Activated T-helper 2 cell treated with anti-CD3 and anti-CD28 coated beads, Interferon-gamma antibody, Interleukin-2, Interleukin-4, amounts not matched to agents 10 μg/mL and 5 μg/mL and 100 μg/mL, durations not matched to agents 14 hours and 24 hours and 36 hours (primary cell): Measurements from ENCODE around the gene HSPA1A. TPM values are rescaled to one million over a fixed set of nuclear protein-coding genes. Genes with fewer than 3 reads are reported as not detected.
"Not testable (repeated sequence)": the region's sequence is repeated elsewhere in the genome, so short reads cannot be mapped to it uniquely, and the experiment has no call there.

Experiments
- DNase-seq: peaks from one replicate; pipeline ENCODE4 v3.0.0; 2021; ENCODE audit warnings: low spot score
- H3K27ac Mint-ChIP-seq: one replicate; pipeline ENCODE4 v1.8.0; 2021; ENCODE audit warnings: mixed read lengths
- H3K27me3 Mint-ChIP-seq: one replicate; pipeline ENCODE4 v1.8.0; 2021; ENCODE audit warnings: low read depth, mixed read lengths
- H3K36me3 Mint-ChIP-seq: one replicate; pipeline ENCODE4 v1.8.0; 2021; ENCODE audit warnings: low read depth, mixed read lengths
- H3K4me1 Mint-ChIP-seq: one replicate; pipeline ENCODE4 v1.8.0; 2021; ENCODE audit warnings: low read depth, mixed read lengths
- H3K4me3 Mint-ChIP-seq: one replicate; pipeline ENCODE4 v1.8.0; 2021; ENCODE audit warnings: low read depth, mild to moderate bottlenecking, moderate library complexity, mixed read lengths
- H3K9me3 Mint-ChIP-seq: one replicate; pipeline ENCODE4 v1.8.0; 2021; ENCODE audit warnings: mixed read lengths
- intact Hi-C: fragments of 100-400 bp; cut with micrococcal nuclease; formaldehyde crosslinking; loops from one replicate; pipeline ENCODE4 v1.15.1; 2023
- total RNA-seq: library from RNA; stranded (reverse); gene quantifications from 2 replicates; pipeline ENCODE4 v1.2.3, GENCODE V29; 2022

The HSPA1A gene
- total RNA-seq, 1 donor from 2014 or later, result 118 TPM

DNA sequence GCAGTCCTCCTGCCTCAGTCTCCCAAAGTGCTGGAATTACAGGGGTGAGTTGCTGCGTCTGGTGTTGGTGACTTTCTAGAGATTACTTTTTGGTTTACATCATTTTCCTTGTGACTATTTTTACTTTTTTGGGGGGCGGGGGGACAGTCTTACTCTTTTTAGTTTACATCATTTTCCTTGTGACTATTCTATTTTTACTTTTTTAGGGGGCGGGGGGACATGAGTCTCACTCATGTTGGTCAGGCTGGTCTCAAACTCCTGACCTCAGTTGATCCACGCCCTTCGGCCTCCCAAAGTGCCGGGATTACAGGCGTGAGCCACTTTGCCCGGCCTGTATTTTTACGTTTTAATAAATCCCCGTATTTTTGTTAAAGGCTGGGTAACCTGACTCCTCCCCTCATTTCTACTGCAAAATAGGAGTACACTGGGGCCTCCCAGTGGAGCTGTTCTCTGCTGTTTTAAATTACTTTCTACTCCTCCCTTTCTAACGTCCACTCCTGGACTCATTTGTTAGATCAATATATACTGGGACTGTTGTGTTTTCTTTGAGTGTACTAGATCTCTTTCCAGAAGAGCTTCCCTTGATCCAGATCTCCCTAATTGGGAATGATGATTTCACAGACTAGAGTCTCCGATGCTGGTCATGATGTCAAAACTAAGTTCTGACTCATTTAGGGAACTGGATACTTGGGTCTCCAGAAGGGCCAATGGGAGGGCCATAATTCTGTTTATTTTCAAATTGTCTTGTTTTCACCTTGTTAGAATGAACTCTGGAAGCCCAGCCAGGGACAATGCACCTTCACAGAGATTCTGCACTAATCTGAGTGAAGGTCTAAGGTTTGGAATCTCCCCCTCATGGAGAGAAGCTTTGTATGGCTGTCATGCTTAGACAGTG lies 21.4 kb downstream of the HSPA1A start:
- peak overlapping the region; percentile 97 for H3K27ac Mint-ChIP-seq
- H3K4me3 Mint-ChIP-seq, result peak overlapping the region; percentile 87
- peaks cover 31% of the 10 kb centered on the region for H3K4me1 Mint-ChIP-seq
- H3K27me3 Mint-ChIP-seq, result no peaks in the 10 kb centered on the region
- peaks cover 69% of the 10 kb centered on the region for H3K36me3 Mint-ChIP-seq
- H3K9me3 Mint-ChIP-seq, result no peaks in the 10 kb centered on the region
- DNase-seq, result no peak
- intact Hi-C loops, result loop anchor here (10.0 kb wide), 3 partner anchors 338 to 1008 kb away; partner anchors contain the start of genes AGPAT1, MICB, PSMB8 and RNF5

DNA sequence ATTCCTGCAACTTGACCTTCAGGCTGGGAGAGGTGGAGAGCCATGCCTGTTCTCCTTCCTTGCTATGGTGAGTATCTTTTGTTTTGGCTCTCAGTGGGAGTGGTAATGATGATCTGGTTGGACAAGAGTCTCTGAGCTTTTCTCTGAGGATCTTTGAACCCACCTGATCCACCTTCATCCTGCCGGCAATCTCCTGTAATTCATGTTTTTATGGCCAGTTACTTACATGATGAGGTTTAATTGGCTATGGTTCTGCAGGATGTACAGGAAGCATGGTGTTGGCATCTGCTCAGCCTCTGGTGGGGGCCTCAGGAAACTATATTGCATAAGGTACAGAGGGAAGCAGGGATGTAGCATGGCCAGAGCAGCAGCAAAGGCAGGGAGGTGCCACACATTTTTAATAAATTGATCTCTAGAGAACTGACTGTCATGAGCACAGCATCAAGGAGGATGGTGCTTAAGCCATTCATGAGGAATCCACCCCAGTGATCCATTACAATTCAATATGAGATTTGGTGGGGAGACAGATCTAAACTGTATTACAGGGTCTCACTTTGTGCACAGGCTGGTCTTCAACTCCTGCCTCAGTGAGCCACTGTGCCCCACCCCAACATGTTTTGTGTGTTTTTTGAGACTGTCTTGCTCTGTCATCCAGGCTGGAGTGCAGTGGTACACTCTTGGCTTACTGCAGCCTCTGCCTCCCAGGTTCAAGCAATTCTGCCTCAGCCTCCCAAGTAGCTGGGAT lies 22.2 kb downstream of the HSPA1A start:
- Mint-ChIP-seq H3K27ac (peak overlapping the region; percentile 97), H3K36me3 (peaks cover 73% of the 10 kb centered on the region), H3K4me3 (peak overlapping the region; percentile 87), H3K4me1 (peaks cover 31% of the 10 kb centered on the region), H3K9me3 (no peaks in the 10 kb centered on the region), H3K27me3 (no peaks in the 10 kb centered on the region)
- no peak for DNase-seq
- intact Hi-C loops, result loop anchor here (10.0 kb wide), 3 partner anchors 337 to 1007 kb away; partner anchors contain the start of genes AGPAT1, MICB, PSMB8 and RNF5

DNA sequence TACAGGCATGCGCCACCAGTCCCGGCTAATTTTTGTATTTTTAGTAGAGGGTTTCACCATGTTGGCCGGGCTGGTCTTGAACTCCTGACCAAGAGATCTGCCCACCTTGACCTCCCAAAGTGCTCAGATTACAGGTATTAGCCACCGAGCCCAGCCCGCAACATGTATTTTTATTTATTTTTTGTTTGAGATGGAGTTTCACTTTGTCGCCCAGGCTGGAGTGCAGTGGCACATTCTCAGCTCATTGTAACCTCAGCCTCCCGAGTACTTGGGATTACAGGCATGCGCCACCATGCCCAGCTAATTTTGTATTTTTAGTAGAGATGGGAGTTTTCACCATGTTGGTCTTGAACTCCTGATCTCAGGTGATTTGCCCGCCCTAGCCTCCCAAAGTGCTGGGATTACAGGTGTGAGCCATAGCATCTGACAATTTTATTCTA lies 22.8 kb downstream of the HSPA1A start:
- not testable (repeated sequence) for H3K27ac Mint-ChIP-seq, DNase-seq, H3K27me3 Mint-ChIP-seq, H3K9me3 Mint-ChIP-seq
- peak overlapping the region; percentile 87 for H3K4me3 Mint-ChIP-seq
- peaks cover 73% of the 10 kb centered on the region for H3K36me3 Mint-ChIP-seq
- intact Hi-C loops, result loop anchor here (10.0 kb wide), 3 partner anchors 337 to 1007 kb away; partner anchors contain the start of genes AGPAT1, MICB, PSMB8 and RNF5
- H3K4me1 Mint-ChIP-seq, result peaks cover 31% of the 10 kb centered on the region

DNA sequence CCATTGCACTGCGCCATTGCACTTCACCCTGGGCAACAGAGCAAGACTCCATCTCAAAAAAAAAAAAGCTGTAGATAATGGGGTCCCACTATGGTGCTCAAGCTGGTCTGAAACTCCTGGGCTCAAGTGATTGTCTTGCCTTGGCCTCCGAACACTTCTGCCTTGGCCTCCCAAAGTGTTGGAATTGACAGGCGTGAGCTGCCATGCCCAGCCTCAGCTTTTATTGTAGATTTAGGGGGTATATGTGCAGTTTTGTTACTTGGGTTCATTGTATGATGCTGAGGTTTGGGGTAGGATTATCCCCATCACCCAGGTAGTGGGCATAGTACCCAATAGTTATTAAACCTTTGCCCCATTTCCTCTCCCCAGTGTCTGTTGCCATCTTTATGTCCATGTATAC lies 23.6 kb downstream of the HSPA1A start:
- no peaks in the 10 kb centered on the region for H3K27me3 Mint-ChIP-seq
- intact Hi-C loops, result loop anchor here (10.0 kb wide), 3 partner anchors 336 to 1006 kb away; partner anchors contain the start of genes AGPAT1, MICB, PSMB8 and RNF5
- H3K4me1 Mint-ChIP-seq, result peaks cover 29% of the 10 kb centered on the region
- peak overlapping the region; percentile 43 for H3K4me3 Mint-ChIP-seq
- DNase-seq, result no peak
- H3K9me3 Mint-ChIP-seq, result no peaks in the 10 kb centered on the region
- peaks cover 73% of the 10 kb centered on the region for H3K36me3 Mint-ChIP-seq
- H3K27ac Mint-ChIP-seq, result no peak overlapping the region

DNA sequence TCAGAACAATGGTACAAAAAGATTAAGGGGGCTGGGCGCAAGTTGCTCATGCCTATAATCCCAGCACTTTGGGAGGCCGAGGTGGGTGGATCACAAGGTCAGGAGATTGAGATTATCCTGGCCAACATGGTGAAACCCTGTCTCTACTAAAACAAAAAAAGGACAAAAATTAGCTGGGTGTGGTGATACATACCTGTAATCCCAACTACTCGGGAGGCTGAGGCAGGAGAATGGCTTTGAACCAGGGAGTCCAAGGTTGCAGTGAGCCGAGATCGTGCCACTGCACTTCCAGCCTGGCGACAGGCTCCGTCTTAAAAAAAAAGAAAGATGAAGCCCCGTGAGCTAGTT lies 24.4 kb downstream of the HSPA1A start:
- not testable (repeated sequence) for H3K4me3 Mint-ChIP-seq, H3K9me3 Mint-ChIP-seq, DNase-seq, H3K27me3 Mint-ChIP-seq, H3K27ac Mint-ChIP-seq
- intact Hi-C loops, result loop anchor here (10.0 kb wide), 3 partner anchors 335 to 1005 kb away; partner anchors contain the start of genes AGPAT1, MICB, PSMB8 and RNF5
- H3K36me3 Mint-ChIP-seq, result peaks cover 69% of the 10 kb centered on the region
- H3K4me1 Mint-ChIP-seq, result peaks cover 27% of the 10 kb centered on the region

DNA sequence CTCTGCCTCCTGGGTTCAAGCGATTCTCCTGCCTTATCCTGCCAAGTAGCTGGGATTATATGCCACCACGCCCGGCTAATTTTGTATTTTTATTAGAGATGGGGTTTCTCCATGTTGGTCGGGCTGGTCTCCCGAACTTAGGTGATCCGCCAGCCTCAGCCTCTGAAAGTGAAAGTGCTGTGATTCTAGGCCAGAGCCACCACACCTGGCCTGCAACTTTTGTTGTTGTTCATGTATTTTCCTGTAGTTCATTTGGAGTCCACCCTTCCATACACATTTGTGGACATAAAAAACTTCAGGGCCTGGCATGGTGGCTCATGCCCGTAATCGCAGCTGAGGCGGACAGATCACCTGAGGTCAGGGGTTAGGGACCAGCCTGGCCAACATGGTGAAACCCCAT lies 26.7 kb downstream of the HSPA1A start:
- Mint-ChIP-seq H3K9me3 (no peaks in the 10 kb centered on the region), H3K4me1 (peaks cover 16% of the 10 kb centered on the region), H3K27me3 (no peaks in the 10 kb centered on the region), H3K36me3 (peaks cover 47% of the 10 kb centered on the region), H3K27ac (no peak overlapping the region), H3K4me3 (no peak overlapping the region)
- intact Hi-C loops, result no loop called here
- DNase-seq, result no peak

DNA sequence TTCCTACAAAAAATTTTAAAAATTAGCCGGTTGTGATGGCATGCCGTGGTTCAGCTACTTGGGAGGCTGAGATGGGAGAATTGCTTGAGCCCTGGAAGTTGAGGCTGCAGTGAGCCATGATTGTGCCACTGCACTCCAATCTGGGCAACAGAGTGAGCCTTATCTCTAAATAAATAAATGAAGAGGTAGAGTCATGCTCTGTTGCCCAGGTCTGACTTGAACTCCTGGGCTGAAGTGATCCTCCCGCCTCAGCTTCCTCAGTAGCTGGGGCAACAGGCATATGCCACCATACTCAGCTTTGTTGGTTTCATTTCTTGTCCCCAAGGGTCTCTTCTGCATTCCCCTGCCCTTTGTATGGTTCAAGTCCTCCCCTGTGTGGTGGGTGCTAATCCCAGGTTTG lies 29.2 kb downstream of the HSPA1A start:
- Mint-ChIP-seq H3K4me1 (peaks cover 1% of the 10 kb centered on the region), H3K27me3 (no peaks in the 10 kb centered on the region), H3K36me3 (peaks cover 23% of the 10 kb centered on the region), H3K4me3 (no peak overlapping the region), H3K27ac (no peak overlapping the region), H3K9me3 (no peaks in the 10 kb centered on the region)
- no peak for DNase-seq
- intact Hi-C loops, result no loop called here

DNA sequence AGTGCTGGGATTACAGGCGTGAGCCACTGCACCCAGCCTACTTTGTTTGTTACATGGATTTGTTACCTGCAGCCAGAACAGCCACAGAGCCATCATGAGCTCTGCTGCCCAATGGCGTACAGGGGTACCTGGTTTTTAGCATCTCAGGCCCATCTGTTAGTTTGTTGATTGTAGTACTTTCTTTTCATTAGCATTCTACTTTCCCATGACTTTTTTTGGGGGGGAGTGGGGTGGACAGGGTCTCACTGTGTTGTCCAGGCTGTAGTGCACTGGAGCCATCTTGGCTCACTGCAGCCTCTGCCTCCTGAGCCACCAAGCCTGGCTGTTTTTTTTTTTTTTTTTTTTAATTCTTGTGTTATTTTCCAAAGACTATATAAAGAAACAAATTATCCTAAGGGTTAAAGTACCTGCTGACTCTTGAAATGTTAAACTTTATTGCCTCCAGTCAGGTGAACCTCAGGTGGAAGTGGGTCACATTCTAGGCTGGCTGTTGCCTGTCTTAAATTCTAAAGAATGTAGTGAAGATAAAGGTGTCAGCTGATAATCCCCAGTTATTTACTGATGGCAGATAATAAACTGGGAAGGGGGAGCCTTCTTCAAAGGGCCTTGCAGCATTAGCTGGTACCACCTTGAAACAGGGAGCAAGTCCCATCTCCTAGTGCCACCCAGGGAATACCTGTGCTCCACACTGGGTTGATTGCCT lies 32.1 kb downstream of the HSPA1A start:
- intact Hi-C loops, result no loop called here
- Mint-ChIP-seq H3K27me3 (no peaks in the 10 kb centered on the region), H3K4me1 (no peaks in the 10 kb centered on the region), H3K9me3 (no peaks in the 10 kb centered on the region), H3K27ac (no peak overlapping the region), H3K36me3 (no peaks in the 10 kb centered on the region), H3K4me3 (no peak overlapping the region)
- DNase-seq, result no peak

DNA sequence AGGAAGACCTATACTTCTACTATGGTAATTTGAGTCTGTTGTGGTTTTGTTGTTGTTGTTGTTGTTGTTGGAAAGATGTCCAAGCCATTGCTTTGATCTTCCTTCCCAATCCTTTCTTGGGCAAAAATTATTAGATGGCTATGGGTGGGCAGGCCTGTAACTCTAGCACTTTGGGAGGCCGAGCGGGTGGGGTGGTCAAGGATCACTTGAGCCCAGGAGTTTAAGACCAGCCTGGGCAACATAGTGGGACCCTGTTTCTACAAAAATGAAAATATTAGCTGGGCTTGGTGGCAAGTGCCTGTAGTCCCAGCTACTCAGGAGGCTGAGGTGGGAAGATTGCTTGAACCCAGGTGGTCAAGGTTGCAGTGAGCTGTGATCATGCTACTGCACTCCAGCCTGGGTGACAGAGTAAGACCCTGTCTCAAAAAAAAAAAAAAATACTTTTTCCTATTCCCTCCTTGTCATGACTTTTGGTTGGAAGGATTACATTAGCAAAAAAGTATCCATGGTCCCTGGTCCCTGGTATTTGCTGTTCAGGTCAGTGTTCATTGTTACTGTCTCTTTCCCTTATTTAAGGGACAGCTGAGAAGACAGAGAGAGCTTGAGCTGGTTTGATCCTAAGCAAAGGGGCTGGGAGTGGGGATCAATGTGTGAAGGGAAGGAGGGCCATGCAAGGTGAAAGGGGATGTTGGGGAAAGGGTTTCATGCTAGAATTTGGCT lies 35.6 kb downstream of the HSPA1A start:
- no peaks in the 10 kb centered on the region for H3K4me1 Mint-ChIP-seq
- no peaks in the 10 kb centered on the region for H3K27me3 Mint-ChIP-seq
- H3K36me3 Mint-ChIP-seq, result no peaks in the 10 kb centered on the region
- no peak overlapping the region for H3K27ac Mint-ChIP-seq
- no peaks in the 10 kb centered on the region for H3K9me3 Mint-ChIP-seq
- DNase-seq, result no peak
- no peak overlapping the region for H3K4me3 Mint-ChIP-seq
- intact Hi-C loops, result no loop called here

DNA sequence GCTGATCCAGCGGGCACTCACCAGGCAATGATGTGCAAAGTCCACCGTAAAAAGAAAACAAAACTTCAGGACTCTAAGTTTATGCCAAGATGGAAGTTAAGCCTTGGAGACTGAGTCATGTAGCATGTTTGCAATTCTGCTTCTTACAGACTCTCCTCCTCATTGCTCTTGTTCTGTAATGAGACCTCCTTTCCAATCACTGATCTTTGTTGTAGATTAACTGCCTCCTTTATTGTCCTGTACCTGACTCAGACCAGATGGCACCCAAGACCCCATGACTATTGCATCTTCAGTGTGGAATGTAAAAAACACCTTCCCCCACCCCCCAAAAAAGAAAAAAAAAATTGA lies 36.1 kb downstream of the HSPA1A start:
- no peak overlapping the region for H3K27ac Mint-ChIP-seq

DNA sequence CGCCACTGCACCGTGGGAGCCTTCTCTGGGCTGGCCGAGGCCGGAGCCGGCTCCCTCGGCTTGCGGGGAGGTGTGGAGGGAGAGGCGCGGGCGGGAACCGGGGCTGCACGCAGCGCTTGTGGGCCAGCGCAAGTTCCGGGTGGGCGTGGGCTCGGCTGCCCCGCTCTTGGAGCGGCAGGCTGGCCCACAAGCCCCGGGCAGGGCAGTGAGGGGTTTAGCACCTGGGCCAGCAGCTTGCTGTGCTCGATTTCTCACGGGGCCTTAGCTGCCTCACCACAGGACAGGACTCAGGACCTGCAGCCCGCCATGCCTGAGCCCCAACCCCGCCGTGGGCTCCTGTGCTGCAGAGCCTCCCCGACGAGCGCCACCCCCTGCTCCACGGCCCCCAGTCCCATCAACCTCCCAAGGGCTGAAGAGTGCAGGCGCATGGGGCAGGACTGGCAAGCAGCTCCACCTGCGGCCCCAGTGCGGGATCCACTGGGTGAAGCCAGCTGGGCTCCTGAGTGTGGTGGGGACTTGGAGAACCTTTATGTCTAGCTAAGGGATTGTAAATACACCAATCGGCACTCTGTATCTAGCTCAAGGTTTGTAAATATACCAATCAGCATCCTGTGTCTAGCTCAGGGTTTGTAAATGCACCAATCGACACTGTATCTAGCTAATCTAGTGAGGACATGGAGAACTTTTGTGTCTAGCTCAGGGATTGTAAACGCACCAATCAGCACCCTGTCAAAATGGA lies 36.8 kb downstream of the HSPA1A start:
- H3K9me3 Mint-ChIP-seq, intact Hi-C loops, H3K4me1 Mint-ChIP-seq, DNase-seq, H3K27ac Mint-ChIP-seq, H3K36me3 Mint-ChIP-seq, H3K4me3 Mint-ChIP-seq, H3K27me3 Mint-ChIP-seq: not testable (repeated sequence)

More for the DNA sequence above, 36.1 kb downstream of the HSPA1A start:
- no peaks in the 10 kb centered on the region for H3K27me3 Mint-ChIP-seq
- H3K4me3 Mint-ChIP-seq, result no peak overlapping the region
- no peaks in the 10 kb centered on the region for H3K4me1 Mint-ChIP-seq
- intact Hi-C loops, result no loop called here
- no peaks in the 10 kb centered on the region for H3K36me3 Mint-ChIP-seq
- no peak for DNase-seq
- no peaks in the 10 kb centered on the region for H3K9me3 Mint-ChIP-seq
